NCI-H2171 (cell line): Measurements from ENCODE around the gene FAM156A.
"Not testable (repeated sequence)": the region's sequence is repeated elsewhere in the genome, so short reads cannot be mapped to it uniquely, and the experiment has no call there.

Experiments used
- DNase-seq: peaks from one replicate; lab custom pipeline; 2025; lab: John Stamatoyannopoulos, UW

The FAM156A gene

GRCh38 chrX:52966993-52967738 lies 8.8 kb upstream of the FAM156A start:
- not testable (repeated sequence) for DNase-seq

DNA sequence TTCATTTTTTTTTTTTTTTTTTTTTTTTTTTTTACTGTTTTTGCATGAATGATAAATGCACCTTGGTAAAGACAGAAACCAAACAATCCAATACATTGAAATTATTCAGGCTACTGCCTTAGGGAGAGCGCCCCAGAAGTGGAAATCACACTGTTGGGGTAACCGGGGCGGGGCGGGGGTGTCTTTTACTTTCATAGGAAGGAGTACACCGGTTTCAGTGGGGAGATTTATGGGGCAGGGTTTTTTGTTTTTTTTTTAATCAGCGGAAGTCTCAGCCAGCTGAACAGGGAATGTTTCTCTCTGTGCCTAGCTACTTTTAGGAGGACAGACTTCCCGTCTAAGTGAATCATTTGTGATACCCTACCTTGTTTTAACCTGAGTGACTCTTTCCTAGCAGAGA lies 643 bp upstream of the FAM156A start:
- DNase-seq: not testable (repeated sequence)

- not testable (repeated sequence) for DNase-seq
Measured at GRCh38 chrX:52949884-52950283, 8.4 kb downstream of the FAM156A start.

GRCh38 chrX:52949325-52949724 lies 9.0 kb downstream of the FAM156A start:
- not testable (repeated sequence) for DNase-seq

DNA sequence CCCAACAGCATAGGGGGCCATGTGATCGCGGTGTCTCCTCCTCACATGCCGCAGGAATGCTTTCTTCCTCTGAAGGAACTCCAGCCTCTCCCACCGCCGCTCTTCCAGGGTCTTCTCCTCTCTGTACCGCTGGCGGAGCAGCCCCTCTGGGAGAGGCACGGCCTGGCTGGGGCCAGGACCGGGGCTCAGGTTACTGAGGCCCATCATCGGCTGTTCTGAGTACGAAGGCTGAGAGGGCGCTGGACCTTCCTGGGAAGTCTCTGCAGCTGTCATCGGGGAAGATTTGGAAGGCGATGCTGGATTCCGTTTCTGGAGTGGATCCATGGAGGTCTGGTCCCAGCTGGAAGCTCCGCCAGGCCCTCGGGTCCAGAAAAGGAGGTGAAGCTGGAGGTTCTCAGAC lies 10.1 kb downstream of the FAM156A start:
- not testable (repeated sequence) for DNase-seq

DNA sequence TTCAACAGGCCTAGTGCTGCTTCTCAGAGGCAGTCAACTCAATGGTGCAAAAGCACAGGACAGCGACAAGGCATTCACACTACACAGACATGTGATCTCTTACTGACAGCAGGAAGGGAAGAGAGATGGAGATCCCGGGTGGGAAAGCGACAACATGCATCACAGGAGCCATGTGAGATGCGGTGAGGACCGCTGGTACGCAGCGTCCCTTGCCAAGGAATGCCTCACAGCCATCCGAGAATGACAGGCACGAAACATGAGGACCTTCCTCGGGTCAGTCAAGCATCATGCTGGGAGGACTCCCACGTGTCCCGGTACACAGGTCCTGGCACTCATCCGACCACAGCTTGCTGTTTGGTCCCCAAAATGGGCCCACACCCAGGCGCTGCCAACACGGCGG lies 10.8 kb downstream of the FAM156A start:
- not testable (repeated sequence) for DNase-seq

DNA sequence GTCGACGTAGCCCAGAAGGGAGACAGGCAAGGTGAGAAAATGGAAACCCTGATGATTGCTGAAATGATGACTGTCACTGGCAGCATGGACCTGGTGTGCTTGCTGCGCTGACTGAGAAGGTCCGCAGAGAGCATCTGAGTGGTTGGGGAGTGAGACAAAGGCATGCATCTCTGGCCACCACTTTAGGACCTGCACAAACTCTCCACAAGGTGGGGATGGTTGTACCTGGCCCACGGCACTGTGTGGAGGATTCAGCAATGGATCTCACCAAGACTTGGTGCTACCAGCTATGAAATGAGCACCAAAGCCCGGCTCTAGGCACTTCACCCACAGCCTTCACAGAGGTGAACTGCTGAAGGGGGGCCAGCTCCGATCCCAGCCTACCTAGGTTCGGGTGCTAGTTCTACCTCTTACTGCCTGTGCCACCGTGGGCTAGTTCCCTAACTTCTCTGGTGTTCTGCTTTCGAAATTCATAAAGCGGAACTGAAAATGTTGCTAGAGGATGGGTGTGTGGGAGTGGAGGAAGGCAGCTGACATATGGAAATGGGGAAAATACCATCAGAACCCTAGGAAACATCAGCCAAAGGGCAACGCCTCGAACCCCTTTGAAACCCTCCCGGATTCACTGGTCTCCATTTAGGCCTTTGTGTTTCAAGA lies 12.4 kb downstream of the FAM156A start:
- not testable (repeated sequence) for DNase-seq

DNA sequence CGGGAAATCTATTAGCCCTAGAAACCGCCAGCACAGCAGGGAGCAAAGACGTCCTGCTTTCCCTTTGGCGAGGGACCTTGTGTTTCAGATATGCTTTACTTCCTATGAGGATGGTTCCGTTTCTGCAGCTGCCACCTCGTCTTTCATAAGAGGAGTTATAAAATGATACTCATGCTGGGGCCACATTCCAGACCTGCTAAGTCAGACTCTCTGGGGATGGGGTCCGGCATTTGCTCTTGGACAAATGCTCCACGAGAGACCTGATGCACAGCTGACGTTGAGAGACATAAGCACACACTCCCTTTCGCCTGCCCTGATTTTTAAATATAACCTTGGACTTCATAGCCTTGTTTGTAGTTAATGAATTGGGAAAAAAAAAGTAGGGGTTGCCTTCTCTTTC lies 16.6 kb downstream of the FAM156A start:
- not testable (repeated sequence) for DNase-seq

DNA sequence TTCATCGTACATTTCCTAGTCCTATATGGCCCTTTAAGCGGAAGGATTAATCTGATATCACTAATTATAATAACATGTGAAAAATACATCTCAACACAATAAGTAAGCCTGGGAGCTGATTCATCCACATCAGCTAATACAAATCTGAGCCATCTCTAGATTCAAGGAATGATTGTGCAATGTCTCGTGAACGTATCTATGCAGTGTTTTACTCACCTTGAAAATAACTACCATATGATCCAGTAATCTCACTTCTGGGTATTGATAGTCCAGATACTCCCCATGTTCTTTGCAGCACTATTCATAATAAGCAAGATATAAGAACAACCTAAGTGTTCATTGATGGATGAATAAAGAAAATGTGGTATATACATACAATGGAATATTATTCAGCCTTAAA lies 17.6 kb downstream of the FAM156A start:
- DNase-seq: not testable (repeated sequence)

GRCh38 chrX:52935470-52935784 lies 22.9 kb downstream of the FAM156A start:
- not testable (repeated sequence) for DNase-seq

GRCh38 chrX:52934704-52935469 lies 23.4 kb downstream of the FAM156A start:
- DNase-seq: peak; percentile 79

DNA sequence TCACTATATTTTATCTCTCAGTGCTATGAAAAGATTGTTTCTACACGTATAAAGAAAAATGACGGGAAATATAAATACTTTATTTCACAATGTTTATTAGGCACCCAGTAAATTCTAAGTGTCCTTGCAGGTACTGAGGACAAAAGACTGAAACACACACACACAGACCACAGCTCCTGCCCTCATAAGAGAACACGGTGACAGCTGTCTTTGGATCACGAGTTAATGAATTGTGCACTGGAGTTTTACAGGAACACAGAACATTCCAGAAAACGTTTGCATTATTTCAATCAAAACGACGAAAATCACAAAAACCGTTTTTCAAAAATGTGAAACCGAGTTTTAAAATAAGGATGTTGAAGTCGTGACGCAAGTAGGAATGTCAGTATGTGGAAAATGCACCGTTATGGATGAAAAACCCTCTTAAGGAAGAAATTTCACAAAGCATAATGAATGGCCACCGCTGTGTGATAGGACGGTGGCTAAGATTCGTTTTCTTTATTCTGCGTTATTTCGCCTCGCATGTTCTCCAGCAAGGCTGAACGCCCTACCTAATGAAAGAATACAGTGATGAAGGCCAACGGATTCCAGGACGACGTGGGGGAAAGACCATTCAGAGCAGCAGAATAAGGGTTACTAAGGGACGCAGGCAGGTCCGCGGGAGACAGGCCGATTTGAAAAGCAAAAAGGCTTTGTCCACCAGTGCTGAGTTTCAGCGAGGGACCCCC lies 24.2 kb downstream of the FAM156A start:
- DNase-seq: no peak

DNA sequence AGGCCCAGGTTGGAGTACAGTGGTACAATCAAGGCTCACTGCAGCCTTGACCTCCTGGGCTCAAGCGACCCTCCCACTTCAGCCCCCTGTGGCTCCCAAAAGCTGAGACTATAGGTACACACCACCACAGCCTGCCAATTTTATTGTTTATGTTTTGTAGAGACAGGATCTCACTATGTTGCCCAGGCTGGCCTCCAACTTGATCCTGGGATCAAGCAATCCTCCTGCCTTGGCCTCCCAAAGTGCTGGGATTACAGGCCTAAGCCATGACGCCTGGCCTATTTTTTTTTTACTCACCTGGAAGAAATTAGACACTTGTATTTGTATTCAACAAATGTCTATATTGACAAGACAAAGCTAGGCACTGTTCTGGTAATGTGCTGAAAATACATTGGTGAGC lies 25.1 kb downstream of the FAM156A start:
- no peak for DNase-seq

- not testable (repeated sequence) for DNase-seq
Measured at GRCh38 chrX:52930214-52930613, 28.1 kb downstream of the FAM156A start.

- DNase-seq: no peak
Measured at GRCh38 chrX:52923781-52924241, 34.5 kb downstream of the FAM156A start.

DNA sequence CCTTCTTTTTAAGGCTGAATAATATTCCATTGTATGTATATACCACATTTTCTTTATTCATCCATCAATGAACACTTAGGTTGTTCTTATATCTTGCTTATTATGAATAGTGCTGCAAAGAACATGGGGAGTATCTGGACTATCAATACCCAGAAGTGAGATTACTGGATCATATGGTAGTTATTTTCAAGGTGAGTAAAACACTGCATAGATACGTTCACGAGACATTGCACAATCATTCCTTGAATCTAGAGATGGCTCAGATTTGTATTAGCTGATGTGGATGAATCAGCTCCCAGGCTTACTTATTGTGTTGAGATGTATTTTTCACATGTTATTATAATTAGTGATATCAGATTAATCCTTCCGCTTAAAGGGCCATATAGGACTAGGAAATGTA lies 43.6 kb downstream of the FAM156A start:
- not testable (repeated sequence) for DNase-seq

GRCh38 chrX:52913681-52914080 lies 44.6 kb downstream of the FAM156A start:
- not testable (repeated sequence) for DNase-seq

DNA sequence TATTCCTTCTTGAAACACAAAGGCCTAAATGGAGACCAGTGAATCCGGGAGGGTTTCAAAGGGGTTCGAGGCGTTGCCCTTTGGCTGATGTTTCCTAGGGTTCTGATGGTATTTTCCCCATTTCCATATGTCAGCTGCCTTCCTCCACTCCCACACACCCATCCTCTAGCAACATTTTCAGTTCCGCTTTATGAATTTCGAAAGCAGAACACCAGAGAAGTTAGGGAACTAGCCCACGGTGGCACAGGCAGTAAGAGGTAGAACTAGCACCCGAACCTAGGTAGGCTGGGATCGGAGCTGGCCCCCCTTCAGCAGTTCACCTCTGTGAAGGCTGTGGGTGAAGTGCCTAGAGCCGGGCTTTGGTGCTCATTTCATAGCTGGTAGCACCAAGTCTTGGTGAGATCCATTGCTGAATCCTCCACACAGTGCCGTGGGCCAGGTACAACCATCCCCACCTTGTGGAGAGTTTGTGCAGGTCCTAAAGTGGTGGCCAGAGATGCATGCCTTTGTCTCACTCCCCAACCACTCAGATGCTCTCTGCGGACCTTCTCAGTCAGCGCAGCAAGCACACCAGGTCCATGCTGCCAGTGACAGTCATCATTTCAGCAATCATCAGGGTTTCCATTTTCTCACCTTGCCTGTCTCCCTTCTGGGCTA lies 48.9 kb downstream of the FAM156A start:
- not testable (repeated sequence) for DNase-seq

DNA sequence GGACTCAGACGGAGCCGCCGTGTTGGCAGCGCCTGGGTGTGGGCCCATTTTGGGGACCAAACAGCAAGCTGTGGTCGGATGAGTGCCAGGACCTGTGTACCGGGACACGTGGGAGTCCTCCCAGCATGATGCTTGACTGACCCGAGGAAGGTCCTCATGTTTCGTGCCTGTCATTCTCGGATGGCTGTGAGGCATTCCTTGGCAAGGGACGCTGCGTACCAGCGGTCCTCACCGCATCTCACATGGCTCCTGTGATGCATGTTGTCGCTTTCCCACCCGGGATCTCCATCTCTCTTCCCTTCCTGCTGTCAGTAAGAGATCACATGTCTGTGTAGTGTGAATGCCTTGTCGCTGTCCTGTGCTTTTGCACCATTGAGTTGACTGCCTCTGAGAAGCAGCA lies 50.4 kb downstream of the FAM156A start:
- DNase-seq: not testable (repeated sequence)

DNA sequence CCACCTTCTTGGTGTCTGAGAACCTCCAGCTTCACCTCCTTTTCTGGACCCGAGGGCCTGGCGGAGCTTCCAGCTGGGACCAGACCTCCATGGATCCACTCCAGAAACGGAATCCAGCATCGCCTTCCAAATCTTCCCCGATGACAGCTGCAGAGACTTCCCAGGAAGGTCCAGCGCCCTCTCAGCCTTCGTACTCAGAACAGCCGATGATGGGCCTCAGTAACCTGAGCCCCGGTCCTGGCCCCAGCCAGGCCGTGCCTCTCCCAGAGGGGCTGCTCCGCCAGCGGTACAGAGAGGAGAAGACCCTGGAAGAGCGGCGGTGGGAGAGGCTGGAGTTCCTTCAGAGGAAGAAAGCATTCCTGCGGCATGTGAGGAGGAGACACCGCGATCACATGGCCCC lies 51.2 kb downstream of the FAM156A start:
- DNase-seq: not testable (repeated sequence)

GRCh38 chrX:52906072-52906471 lies 52.2 kb downstream of the FAM156A start:
- not testable (repeated sequence) for DNase-seq
